Retinal pigment epithelial cell (primary cell): ENCODE data around the gene CUX1.

Experiments
- DNase-seq: peaks from one replicate; pipeline ENCODE4 v3.0.0-alpha.2; 2010; ENCODE audit warnings: low read depth
- H3K4me3 ChIP-seq: 2 replicates; pipeline ENCODE4 v1.5.1; 2011; ENCODE audit warnings: mild to moderate bottlenecking, low read length, control low read depth, moderate library complexity
- TF ChIP-seq, protein P1 (sequence below): conservative IDR thresholded peaks from 2 replicates; pipeline ENCODE4 v1.5.1; 2011; ENCODE audit warnings: low read depth, low read length, control low read depth, inconsistent platforms

CUX1 gene

DNA sequence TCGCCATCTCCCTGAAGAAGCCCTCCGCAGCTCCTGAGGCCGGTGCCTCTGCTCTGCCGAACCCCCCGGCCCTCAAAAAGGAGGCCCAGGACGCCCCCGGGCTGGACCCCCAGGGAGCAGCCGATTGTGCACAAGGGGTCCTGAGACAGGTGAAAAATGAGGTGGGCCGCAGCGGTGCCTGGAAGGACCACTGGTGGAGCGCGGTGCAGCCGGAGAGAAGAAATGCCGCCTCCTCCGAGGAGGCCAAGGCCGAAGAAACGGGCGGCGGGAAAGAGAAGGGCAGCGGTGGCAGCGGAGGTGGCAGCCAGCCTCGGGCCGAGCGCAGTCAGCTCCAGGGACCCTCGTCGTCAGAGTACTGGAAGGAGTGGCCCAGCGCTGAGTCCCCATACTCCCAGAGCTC is 384.1 kb downstream of the CUX1 start:
- TF ChIP-seq, protein P1, sequence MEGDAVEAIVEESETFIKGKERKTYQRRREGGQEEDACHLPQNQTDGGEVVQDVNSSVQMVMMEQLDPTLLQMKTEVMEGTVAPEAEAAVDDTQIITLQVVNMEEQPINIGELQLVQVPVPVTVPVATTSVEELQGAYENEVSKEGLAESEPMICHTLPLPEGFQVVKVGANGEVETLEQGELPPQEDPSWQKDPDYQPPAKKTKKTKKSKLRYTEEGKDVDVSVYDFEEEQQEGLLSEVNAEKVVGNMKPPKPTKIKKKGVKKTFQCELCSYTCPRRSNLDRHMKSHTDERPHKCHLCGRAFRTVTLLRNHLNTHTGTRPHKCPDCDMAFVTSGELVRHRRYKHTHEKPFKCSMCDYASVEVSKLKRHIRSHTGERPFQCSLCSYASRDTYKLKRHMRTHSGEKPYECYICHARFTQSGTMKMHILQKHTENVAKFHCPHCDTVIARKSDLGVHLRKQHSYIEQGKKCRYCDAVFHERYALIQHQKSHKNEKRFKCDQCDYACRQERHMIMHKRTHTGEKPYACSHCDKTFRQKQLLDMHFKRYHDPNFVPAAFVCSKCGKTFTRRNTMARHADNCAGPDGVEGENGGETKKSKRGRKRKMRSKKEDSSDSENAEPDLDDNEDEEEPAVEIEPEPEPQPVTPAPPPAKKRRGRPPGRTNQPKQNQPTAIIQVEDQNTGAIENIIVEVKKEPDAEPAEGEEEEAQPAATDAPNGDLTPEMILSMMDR, result no peak
- DNase-seq, result no peak
- no peak overlapping the region for H3K4me3 ChIP-seq

DNA sequence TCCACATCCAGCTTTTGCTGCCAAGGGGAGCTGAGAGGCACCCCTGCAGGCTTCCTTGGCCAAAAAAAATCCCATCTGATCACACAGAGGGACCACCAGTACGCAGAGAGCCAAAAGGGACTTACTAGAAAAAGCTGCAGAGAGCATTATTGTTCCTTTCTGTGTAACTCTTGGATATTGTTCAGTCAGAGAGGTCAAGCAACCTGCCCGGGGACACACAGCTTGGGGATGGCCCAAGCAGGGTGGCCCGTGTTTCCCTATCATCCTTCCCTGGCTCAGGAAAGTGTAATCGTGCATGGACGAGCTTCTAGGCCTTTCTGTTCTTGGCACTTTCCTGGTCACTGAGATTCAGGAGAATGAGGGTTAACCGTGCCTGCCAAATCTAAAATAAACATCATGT is 385.1 kb downstream of the CUX1 start:
- no peak for DNase-seq
- TF ChIP-seq, protein P1, result no peak
- H3K4me3 ChIP-seq, result no peak overlapping the region

DNA sequence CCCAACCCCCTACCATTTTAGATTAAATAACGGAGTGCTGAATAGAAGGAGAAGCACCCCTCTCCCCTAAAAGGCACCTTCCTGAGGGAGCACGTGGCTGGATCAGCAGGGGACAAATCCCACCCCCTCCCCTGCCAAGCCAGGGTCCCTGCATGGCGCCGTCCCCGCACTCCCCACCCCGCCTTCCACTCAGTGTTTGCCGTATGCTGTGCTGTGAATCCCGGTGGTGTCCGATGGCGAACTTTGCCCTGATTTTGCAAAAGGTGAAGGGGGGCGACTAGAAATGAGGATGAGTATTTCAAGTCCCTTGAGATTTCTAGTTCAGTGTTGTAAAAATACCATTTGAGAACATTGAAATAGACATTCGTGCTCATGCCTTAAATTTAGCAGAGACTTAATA is 385.8 kb downstream of the CUX1 start:
- TF ChIP-seq, protein P1, result no peak
- DNase-seq, result no peak

DNA sequence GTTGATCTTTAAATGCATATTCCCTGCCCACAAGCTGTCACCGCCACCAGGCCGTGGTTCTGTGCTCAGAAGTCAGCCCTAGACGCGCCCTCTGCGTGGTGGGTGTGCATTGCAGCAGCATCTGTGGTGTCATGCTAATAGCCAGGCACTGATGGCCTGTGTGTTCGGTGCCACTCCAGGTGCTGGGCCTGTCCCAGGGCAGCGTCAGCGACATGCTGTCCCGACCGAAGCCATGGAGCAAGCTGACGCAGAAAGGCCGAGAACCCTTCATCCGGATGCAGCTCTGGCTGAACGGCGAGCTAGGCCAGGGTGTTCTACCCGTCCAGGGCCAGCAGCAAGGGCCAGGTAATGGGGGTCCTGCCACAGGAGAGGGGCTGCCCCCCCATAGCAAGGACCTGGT is 386.8 kb downstream of the CUX1 start:
- no peak for DNase-seq
- H3K4me3 ChIP-seq, result no peak overlapping the region
- TF ChIP-seq, protein P1, result no peak

More for the DNA sequence above, 385.8 kb downstream of the CUX1 start:
- no peak overlapping the region for H3K4me3 ChIP-seq

DNA sequence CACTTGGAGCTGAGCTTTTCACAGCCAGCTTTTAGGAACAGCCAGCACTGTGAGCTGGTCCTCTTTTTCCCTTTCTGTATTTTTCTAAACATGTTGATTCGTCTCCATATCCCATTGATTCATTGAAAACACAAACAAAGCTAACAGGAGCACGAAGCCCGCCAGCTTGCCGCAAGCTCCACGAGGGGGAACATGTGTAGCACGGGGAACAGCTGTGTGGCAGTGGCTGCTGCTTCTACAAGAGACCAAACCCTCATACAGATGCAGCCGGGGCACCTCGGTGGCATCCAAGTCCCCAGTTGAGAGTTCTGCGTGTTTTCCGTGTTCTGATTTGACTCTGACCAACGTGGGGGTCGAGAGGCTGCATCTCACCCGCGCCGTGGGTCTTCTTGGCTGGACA is 388.5 kb downstream of the CUX1 start:
- TF ChIP-seq, protein P1, result no peak

DNA sequence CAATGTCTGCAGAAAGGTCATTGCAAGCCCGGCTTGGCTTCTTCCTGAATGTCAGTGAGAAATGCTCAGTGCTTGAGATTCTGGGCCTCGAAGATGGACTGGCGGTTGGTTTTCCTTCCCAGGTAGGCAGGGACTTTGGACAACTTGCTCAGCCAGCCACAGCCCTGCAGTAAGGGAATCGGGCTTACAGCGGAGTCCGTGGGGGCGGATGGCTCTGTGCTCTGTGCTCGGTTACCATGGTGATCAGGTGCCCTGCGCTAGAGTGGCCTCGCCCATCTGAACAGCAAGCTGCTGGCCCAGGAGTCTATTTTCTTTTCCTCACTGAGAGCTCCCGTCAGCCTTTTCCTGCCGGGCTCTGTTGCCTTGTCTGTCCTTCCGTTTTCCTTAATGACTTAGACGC is 391.4 kb downstream of the CUX1 start:
- no peak for DNase-seq
- no peak overlapping the region for H3K4me3 ChIP-seq
- TF ChIP-seq, protein P1, result no peak

More for the DNA sequence above, 388.5 kb downstream of the CUX1 start:
- no peak overlapping the region for H3K4me3 ChIP-seq
- DNase-seq, result no peak

DNA sequence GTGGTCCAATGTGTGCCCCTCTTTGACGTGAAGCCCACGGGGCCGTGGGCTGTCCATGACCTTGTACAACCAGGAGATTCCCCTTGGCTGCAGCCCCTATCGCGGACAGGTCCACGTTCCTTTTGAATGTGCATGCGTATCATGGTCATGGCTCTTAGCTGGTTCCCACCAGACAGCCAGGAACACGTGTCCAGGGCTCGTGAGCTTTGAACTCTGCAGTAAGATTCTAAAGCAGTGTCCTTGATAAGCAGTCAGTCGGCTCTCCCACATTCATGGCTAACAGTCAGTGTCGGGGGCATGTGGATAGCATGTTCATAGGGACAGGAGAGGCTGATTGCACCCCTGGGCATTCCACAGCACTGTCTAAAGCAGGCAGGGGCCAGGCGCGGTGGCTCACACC is 393.4 kb downstream of the CUX1 start:
- no peak for DNase-seq
- H3K4me3 ChIP-seq, result no peak overlapping the region
- TF ChIP-seq, protein P1, result no peak
